Activated effector memory CD4-positive, alpha-beta T cell treated with Interleukin-2 at 50 U/mL for 16 hours (primary cell): Measurements from ENCODE around the gene CD160.
A peak's percentile ranks its signal among the peaks of the same experiment; 100 is the strongest.
"Not testable (repeated sequence)": the region's sequence is repeated elsewhere in the genome, so short reads cannot be mapped to it uniquely, and the experiment has no call there.

Source experiments
- DNase-seq: peaks from one replicate; pipeline ENCODE4 v3.0.0-alpha.2; 2020

The CD160 gene

GRCh38 chr1:145710291-145711027 lies 8.8 kb upstream of the CD160 start:
- DNase-seq, result no peak

DNA sequence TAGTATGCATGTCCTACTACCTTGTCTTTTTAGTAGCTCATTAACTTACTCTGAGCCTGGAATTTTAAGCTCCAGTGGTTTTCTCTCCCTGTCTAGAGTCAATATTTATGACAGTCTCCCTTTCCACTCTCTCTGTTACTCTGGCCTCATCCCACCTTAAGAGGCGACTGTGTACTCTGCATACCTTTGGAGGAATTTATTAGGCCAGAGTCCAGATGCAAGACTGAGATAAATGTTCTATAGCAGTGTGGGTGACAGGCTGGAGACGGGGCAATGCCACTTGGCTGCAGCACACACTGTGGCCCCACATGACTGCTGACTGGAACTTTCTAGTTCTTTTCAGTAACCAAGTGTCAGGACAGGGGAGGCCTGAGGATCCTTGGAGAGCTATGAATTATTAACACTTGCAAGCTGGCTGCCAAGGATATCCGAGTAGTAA lies 8.1 kb upstream of the CD160 start:
- no peak for DNase-seq

- DNase-seq, result no peak
Observed at GRCh38 chr1:145714524-145715111, 4.7 kb upstream of the CD160 start.

DNA sequence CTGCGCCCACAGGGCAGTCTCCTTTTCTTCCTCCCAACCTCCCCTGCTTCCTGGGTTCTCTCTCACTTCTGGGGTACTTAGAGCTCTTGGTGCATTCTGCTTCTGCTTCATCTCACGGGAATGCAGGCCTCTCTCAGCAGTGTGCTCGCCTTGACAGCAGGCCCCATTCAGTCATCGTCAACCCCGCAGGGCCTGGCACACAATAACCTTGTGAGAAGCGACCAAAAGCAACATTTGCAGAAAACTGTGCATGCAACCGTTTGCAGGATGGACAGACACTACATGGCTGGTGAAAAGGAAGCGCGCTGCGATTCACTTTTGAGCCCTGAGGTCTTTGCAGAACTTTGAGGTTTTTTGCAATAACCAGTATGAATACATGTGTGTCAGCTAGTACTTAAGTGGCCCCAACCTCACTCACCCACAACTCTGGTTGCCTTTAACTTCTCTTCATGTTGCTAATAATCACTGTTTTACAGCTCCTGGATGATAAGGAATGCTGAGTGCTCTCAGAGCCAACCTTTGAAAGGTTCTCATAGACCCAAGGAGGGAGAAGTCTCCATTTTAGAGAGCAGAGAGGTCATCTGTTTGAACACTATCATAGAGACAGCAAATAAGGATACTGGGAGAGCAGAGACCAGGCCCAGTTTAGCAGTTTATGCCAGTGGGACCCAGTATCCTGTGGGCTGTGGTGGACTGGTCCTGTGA lies 2.5 kb upstream of the CD160 start:
- DNase-seq, result no peak

DNA sequence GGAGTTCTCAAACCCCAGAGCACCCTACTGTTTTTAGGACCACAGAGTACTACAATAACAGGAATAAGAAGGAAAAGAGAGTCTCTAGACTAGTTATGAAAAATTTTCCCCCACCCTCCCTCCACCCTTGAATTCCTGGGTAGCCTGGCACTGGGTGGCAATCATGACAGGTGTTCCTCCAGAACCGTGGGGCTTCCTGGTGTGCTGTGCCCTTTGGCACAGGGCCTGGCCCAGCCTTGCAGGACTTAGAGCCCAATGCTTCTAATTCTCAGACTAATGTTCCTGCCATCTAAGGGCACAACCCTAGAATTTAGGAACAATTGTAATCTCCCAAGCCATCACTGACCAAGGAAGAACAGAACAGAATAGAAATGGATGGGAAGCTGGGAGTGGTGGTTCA lies 1.5 kb upstream of the CD160 start:
- no peak for DNase-seq

- DNase-seq, result not testable (repeated sequence)
Observed at GRCh38 chr1:145718465-145718864, 834 bp upstream of the CD160 start.

DNA sequence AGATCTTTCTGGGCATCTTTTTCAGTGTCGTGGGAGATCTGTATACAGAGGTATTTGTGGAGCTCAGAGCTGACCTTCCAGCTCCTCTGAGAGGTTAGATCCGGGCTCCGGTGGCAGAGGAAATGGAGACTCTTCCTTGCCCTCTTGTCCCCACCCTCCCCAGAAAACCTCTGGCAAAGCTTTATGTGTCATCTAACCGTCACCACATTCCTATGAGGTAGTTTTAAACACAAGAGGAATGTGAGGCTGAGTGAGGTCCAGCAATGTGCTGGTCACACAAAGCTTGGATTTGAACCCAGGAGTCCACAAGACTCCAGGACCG lies 1.2 kb downstream of the CD160 start:
- DNase-seq, result no peak

- DNase-seq, result peak; percentile 45
Observed at GRCh38 chr1:145720878-145721671, 1.8 kb downstream of the CD160 start.

- DNase-seq, result not testable (repeated sequence)
Observed at GRCh38 chr1:145726193-145726592, 6.9 kb downstream of the CD160 start.

DNA sequence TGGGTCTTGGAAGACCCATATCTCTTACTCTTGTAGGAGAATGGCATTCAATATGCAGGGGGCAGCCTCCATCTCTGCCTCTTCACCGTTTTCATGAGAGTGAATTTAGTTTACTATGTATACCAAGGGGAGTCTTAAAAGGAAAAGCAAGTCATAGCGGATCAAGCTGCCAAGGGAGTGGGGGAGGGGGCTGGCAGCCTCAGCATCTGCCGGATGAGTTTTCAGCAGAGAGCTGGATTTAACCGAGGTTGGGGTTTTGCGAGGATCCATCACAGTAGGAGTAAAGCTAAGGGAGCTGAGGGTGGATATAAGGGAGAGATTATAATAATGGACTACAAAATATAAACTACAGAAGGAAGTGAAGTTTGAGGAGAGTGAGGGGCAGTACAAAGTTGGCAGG lies 9.9 kb downstream of the CD160 start:
- no peak for DNase-seq

DNA sequence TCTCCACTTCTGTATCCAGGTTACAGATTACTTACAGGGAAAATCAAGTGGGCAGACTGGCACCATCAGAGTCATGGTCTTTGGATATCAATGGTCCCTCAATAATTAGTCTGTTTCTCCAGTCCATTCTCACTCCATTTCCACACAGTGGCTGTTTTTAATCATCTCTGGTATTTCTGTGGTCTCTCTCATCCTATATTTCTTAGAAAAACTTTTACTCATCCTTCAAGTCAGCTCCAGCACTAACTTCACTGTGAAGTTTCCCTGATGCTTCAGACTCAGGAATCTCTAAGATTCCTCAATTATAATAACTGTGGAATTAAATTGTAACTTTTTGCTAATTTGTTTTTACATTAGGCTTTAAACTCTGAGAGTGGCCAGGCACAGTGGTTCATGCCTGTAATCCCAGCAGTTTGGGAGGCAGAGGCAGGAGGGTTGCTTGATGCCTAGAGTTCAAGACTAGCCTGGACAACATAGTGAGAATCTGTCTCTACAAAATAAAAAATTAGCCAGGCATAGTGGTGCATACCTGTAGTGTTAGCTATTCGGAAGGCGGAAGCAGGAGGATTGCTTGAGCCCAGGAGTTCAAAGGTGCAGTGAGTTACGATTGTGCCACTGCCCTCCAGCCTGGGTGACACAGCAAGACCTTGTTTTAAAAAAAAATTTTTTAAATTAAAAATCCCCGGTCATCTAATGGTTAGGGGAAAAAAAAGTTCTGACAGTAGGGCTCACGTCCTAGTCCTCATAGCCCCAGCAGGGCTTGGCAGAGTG lies 10.6 kb downstream of the CD160 start:
- no peak for DNase-seq

- no peak for DNase-seq
Observed at GRCh38 chr1:145730467-145730866, 11.2 kb downstream of the CD160 start.

DNA sequence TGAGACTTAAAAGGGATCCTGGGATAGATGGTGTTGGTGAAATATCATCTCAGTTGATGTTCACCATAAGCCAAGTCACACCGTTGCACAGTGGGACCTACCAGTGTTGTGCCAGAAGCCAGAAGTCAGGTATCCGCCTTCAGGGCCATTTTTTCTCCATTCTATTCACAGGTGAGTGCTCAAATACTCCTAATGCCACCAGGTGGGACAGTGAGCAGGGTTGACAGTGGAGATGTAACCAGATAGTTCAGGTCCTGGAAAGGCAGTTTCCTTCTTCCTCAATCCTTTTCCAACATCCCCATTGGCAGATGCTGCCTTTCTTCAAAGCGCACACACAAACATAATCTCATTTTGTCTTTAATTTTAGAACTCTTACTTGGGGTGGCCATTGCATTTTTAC lies 11.6 kb downstream of the CD160 start:
- DNase-seq, result no peak

DNA sequence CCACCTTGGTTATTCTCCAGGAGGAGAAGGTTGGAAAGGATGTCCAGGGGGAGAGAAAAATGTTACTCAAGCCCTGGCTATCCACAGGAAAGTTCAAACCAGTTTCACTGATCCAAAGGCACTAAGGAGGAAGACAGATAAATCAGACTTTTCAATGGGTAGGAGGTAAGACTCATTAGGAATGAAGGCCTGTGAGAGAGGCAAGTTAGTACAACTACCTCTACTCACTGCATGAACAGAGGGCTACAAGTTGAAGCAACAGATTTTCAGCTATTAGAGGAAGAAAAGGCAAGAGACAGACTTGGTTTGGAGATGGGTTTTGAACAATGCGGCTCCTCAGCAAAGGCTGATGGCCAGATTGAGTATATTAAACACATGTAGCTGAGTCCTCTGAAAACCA lies 16.9 kb downstream of the CD160 start:
- DNase-seq, result no peak

DNA sequence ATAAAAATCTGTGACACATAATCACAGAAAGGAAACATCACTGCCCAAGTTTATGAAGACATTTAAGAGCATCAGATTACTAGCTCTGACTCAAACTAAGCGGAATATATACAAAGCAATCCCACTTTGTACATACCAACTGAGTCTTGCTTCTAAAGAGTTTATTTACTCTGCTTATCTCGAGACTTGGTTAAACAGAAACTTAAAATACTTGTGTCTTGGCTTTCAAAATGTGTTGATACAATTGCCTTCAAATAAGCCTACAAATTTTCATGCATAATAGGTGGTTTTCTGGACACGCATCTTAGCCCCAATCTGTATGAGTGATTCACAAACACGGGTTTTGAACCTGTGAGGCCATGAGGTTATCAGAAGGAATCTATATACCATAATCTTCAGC lies 21.0 kb downstream of the CD160 start:
- no peak for DNase-seq

- DNase-seq, result no peak
Observed at GRCh38 chr1:145747398-145748247, 28.3 kb downstream of the CD160 start.

- no peak for DNase-seq
Observed at GRCh38 chr1:145750426-145750825, 31.1 kb downstream of the CD160 start.

- no peak for DNase-seq
Observed at GRCh38 chr1:145751491-145752037, 32.3 kb downstream of the CD160 start.

DNA sequence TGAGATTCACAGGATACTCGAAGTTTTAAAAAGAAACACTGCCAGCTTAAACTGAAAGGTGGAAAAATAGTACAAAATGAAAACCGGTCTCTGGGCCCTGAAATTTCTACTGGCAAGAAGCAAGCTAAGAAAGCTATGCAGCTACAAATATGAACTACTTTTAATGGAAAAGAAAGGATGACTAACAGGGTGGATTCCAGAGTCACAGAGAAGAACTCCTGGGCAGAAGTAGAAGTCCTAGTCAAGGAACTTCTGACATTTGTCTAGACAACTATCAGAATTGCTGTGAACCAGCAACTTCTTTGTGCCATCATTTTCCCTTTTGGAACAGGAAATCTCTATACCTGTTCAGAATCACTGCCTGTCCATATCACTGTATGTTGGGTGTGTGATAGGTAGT lies 38.1 kb downstream of the CD160 start:
- DNase-seq, result no peak

DNA sequence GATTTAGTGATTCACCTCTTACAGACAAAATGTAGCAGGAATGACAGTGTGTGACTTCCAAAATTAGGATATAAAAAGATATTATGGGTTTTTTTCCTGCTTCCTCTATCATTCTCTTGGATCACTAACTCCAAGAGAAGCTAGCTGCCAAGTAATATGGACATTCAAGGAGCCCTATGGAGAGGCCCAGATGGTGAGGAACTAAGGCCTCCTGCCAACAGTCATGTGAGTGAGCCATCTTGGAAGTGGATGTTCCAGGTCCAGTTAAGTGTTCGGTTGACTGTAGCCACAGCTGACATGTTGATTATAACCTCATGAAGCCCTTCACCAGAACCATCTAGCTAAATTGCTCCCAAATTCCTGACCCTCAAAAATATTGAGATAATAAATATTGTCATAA lies 38.8 kb downstream of the CD160 start:
- DNase-seq, result no peak

DNA sequence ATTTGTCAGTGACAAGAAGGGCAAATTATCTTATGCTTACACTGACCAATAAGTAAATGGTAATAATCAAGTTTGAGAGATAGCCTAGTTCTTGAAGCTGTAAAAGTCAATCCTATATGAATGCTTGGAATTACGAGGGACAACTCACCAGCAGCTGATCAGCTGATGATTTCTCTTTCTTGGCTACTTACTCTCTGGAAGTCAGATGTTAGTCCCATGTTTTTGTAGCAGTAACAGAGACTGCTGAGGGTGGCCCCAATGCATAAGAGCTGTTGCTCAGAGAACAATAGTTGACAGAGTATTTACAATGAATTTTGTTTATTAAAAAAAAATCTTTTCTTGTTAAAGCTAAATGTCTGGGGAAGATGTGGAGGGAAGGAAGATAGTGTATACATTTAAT lies 39.3 kb downstream of the CD160 start:
- no peak for DNase-seq
